DLD1 (cell line): ENCODE measurements around the gene SLC44A3.
"Not testable (repeated sequence)": the region's sequence is repeated elsewhere in the genome, so short reads cannot be mapped to it uniquely, and the experiment has no call there.

Experiments
- in situ Hi-C: cut with HindIII; loops from 2 replicates; pipeline ENCODE4 v1.10.0; 2017; ENCODE audit warnings: low sequenced_read_pairs

Gene SLC44A3

DNA sequence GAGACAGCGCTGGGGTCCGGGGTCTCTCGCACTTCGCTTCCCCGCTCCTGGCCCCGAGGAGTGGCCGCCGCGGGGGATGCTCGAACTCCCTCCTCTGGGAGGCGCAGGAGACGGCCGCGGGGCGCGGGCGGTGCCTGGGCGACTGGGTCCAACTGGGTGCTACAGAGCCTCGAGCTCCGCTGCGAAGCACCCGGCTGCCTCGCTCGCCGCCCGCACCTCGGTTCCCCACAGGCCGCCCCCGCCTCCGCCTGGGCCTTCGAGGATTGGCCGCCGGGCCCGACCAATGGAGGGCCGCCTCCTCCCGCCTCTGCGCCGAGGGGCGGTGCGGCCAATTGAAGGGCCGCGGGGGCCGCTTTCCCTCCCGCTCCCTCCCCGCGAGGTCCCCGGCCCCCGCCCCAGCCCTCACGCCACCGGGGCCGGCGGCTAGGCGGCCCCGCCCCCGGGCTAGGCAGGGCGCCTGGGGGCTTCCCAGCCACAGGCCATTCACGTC, 106.8 kb downstream of the SLC44A3 start, which contains the start of gene CNN3:
CNN3 (minus strand) TSS at position 196 of the 490 bp plus-strand sequence. CDS start 216 bp downstream, outside the sequence.
- in situ Hi-C loops: no loop called here

DNA sequence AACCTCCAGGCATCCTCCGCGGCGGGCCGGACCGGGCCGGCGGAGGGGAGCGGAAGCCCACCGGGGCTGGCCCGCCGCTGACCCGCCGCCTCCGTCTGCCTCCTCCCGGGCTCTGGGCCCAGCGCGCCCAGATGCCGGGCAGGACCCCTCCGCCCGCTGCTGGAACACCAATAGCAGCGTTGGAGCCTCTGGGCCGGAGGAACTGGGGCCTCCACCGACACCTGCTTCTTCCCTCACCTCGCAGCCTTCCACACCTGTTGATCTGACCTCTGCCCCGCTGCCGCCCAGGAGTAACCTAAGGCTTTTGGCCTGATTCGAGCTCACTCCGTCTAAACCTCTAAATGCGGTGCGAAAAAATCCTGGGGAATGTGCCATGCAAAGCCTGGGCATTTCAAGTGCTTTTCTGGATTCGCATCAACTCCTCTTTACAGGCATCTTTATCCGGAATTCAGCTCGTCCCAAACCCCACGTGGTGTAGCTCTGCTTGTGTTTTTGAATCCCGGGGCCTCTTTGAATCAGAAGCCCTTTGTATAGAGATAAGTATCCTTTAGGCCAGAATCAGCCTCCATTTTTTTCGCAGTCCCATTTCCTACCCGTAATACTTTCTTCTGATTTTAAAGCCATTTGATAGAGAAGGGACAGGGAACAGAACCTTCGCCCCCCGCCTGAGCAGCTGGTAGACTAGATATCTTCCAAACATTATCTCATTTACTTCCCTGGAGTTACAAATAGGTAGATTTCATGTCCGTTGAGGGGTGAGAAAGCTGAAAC, 107.4 kb downstream of the SLC44A3 start:
- in situ Hi-C loops: no loop called here

- in situ Hi-C loops: no loop called here
These were observed 108.3 kb downstream of the SLC44A3 start for GRCh38 chr1:94928293-94928939.

DNA sequence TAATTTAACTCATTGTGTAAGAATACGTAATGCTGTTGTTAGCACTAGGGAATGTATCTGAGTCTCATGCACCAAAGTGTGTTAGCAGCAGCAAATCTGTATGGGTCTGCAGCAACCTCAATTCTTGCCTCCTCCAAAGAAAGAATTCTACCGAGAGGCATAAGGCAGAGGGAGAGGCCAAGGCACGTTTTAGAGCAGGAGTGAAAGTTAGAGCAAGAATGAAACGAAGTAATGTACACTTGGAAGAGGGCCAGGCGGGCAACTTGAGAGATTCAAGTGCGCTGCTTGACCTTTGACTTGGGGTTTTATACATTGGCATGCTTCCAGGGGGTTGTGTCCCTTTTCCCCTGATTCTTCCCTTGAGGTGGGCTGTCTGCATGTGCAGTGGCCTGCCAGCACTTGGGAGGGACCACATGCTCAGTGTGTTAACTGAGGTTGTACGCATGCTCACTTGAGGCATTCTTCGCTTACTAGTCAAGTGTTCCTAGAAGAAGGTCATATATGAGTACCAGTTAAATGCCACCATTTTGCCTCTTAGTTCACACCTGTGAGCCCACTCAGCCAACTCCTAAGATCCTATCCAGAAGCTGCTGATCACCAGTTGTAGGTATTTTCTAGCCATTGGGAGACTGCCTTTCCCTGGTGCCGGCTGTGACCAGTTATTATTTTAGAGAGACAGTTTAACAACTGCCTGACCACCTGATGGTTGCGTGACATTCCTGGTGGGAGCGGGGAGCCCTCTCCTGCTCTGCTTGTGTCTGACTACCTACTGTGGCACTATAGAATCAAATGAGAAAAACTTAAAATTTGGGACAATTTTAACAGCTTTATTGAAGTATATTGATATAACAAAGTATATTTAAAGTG, 109.4 kb downstream of the SLC44A3 start:
- in situ Hi-C loops: no loop called here

- in situ Hi-C loops: no loop called here
These were observed 111.2 kb downstream of the SLC44A3 start for GRCh38 chr1:94931254-94931841.

DNA sequence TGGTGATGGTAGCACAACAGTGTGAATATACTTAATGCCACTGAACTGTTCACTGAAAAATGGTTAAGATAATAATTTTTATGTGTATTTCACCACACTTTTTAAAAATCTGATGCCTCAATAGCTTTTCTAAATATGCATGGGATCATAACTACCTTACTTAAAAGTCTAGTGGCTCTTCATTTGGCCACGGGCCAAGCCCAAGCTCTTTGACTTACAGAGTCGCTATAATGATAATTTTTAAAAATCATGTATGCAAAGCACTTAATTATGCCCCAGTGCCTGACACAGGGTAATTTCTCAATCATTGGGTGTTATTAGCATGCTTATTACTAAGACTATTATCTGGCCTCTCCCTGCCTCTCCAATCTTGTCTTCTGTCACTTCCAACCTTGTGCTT, 114.4 kb downstream of the SLC44A3 start:
- in situ Hi-C loops: no loop called here

GRCh38 chr1:94935034-94935433, 114.9 kb downstream of the SLC44A3 start:
- in situ Hi-C loops: no loop called here

GRCh38 chr1:94935476-94935875, 115.3 kb downstream of the SLC44A3 start:
- in situ Hi-C loops: no loop called here

GRCh38 chr1:94936861-94937620, 116.9 kb downstream of the SLC44A3 start:
- in situ Hi-C loops: no loop called here

DNA sequence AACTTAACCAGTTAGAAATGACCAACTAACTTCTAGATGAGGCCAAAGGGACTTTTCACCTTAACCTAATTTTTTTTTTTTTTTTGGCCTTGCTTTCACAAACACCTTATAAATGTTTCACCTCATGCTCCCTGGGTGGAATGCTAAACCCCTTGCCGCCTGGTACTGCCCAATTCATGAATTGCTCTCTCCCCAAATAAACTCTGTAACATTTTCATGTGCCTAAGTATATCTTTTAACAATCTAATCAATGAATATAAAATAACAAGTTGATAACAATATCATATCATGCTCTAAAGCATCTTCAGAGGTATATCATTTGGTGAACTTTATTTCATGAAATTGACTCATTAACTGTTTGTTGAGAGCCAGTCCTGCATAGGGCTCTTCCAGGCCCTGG, 117.7 kb downstream of the SLC44A3 start:
- in situ Hi-C loops: no loop called here

- in situ Hi-C loops: no loop called here
These were observed 120.6 kb downstream of the SLC44A3 start for GRCh38 chr1:94940738-94941137.

DNA sequence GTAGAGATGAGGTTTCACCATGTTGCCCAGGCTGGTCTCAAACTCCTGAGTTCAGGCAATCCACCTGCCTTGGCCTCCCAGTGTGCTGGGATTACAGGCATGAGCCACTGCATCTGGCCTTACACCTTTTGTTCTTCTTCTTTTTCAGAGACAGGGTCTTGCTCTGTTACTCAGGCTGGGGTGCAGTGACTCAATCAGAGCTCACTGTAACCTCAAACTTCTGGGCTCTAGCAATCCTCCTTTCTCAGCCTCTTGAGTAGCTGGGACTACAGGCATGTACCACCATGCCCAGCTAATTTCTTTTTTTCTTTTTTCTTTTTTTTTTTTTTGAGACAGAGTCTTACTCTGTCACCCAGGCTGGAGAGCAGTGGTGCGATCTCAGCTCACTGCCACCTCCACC, 121.3 kb downstream of the SLC44A3 start:
- in situ Hi-C loops: not testable (repeated sequence)

- in situ Hi-C loops: no loop called here
These were observed 122.3 kb downstream of the SLC44A3 start for GRCh38 chr1:94942171-94943128.
